Gastroesophageal sphincter (tissue), 3 donors: ENCODE data around the gene LRRC1.

Source experiments
- POLR2AphosphoS5 ChIP-seq: sonication (generic); formaldehyde crosslinking; IDR thresholded peaks from one replicate; pipeline ENCODE4 v1.6.1; 2017; ENCODE audit warnings: antibody characterized with exemption
- TF ChIP-seq, protein P1 (sequence below), 4 experiments: fragments of 200-600 bp in 2 of 4; fragments of 450-650 bp in 2 of 4; sonication (generic) in 1 of 4; IDR thresholded peaks; one replicate each; pipeline ENCODE4 v1.5.1; 2017 to 2019; ENCODE audit warnings: antibody characterized with exemption in 4 of 4, mild to moderate bottlenecking in 2 of 4, moderate library complexity in 2 of 4

DNA sequence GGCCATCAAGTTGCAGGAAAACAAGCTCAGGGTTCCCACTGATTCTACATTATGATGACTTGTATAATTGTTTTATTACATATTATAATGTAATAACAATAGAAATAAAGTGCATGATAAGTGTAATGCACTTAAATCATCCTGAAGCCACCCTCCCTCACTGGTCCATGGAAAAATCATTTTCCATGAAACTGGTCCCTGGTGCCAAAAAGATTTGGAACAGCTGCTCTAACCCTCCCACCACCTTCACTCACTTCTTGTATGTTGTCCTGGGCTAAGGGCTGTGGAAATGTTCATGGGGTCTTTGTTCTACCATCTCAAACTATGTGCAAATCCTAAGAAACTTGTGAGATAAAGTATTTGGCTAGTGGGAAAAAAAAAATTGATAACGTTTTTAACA lies 133.8 kb downstream of the LRRC1 start:
- TF ChIP-seq, protein P1, sequence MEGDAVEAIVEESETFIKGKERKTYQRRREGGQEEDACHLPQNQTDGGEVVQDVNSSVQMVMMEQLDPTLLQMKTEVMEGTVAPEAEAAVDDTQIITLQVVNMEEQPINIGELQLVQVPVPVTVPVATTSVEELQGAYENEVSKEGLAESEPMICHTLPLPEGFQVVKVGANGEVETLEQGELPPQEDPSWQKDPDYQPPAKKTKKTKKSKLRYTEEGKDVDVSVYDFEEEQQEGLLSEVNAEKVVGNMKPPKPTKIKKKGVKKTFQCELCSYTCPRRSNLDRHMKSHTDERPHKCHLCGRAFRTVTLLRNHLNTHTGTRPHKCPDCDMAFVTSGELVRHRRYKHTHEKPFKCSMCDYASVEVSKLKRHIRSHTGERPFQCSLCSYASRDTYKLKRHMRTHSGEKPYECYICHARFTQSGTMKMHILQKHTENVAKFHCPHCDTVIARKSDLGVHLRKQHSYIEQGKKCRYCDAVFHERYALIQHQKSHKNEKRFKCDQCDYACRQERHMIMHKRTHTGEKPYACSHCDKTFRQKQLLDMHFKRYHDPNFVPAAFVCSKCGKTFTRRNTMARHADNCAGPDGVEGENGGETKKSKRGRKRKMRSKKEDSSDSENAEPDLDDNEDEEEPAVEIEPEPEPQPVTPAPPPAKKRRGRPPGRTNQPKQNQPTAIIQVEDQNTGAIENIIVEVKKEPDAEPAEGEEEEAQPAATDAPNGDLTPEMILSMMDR (IDR thresholded peaks at IDR 0.05): no peak
- no peak for TF ChIP-seq POLR2AphosphoS5
